HepG2 (cell line): ENCODE measurements around the gene TM4SF5. TPM values are rescaled to one million over a fixed set of nuclear protein-coding genes. Genes with fewer than 3 reads are reported as not detected.

Source experiments
- ATAC-seq: fragments of 200-7000 bp; cut with Tn5 transposase; 3 replicates; pipeline ENCODE4 v1.9.1; 2020; ENCODE audit warnings: mild to moderate bottlenecking, moderate library complexity
- BruUV-seq: library from RNA; stranded (reverse); fragments of 400-500 nt; replicated peaks from 2 replicates; lab custom pipeline; 2021; lab: Mats Ljungman, UMichigan
- CTCF ChIA-PET: fragments of 300-600 bp; formaldehyde crosslinking; extraction: SDS; loops from one replicate; lab custom pipeline; 2021; ENCODE audit warnings: low total read pairs, inconsistent platforms, low intra/inter-chr PET ratio; lab: Yijun Ruan, JAX
- POLR2A ChIA-PET: fragments of 350-600 bp; sonication (Branson Sonifier 250); formaldehyde crosslinking; loops from one replicate; lab custom pipeline; 2020; ENCODE audit warnings: antibody characterized with exemption, inconsistent platforms; lab: Yijun Ruan, JAX
- DNase-seq: peaks from one replicate; pipeline ENCODE4 v3.0.0-alpha.2; 2015; ENCODE audit warnings: low spot score
- FAIRE-seq: peaks from 3 replicates; lab custom pipeline; 2011; peaks lifted over from hg19 to GRCh38; lab: Jason Lieb, UNC
- H2AFZ ChIP-seq: one replicate; pipeline ENCODE4 v1.6.1; 2011; ENCODE audit warnings: low read length, inconsistent platforms
- H3K27ac ChIP-seq: fragments of 300-600 bp; 3 replicates; pipeline ENCODE4 v1.8.0; 2011; ENCODE audit warnings: mixed run types, mild to moderate bottlenecking, mixed read lengths, low read length, inconsistent platforms; ENCODE audit not compliant: insufficient read depth; ENCODE audit errors: extremely low read length
- H3K27me3 ChIP-seq, 2 experiments: fragments of 200-600 bp in 1 of 2; 2 replicates in 1 of 2; 3 replicates in 1 of 2; pipeline versions ENCODE4 v1.6.0 to v1.8.0; 2011; ENCODE audit warnings: low read length in 2 of 2, mild to moderate bottlenecking in 2 of 2, moderate library complexity in 2 of 2, inconsistent platforms in 1 of 2; ENCODE audit not compliant: insufficient read depth in 2 of 2, control insufficient read depth in 1 of 2
- H3K36me3 ChIP-seq, 2 experiments: fragments of 200-600 bp in 1 of 2; replicated peaks in 1 of 2; 2 replicates in 1 of 2; 3 replicates in 1 of 2; pipeline versions ENCODE4 v1.5.1 to v1.8.0; 2011; ENCODE audit warnings: low read length in 2 of 2, inconsistent platforms in 1 of 2; ENCODE audit not compliant: insufficient read depth in 2 of 2, control insufficient read depth in 1 of 2
- H3K4me1 ChIP-seq: 2 replicates; pipeline ENCODE4 v1.5.1; 2012; ENCODE audit warnings: low read length, inconsistent platforms; ENCODE audit not compliant: insufficient read depth
- H3K4me2 ChIP-seq: 2 replicates; pipeline ENCODE4 v1.6.0; 2011; ENCODE audit warnings: low read depth, low read length, inconsistent platforms
- H3K4me3 ChIP-seq, 3 experiments: fragments of 200-600 bp in 1 of 3; sonication (generic), shearing (Covaris generic) in 1 of 3; replicated peaks in 1 of 3; 2 replicates each; pipeline ENCODE4 v1.5.1; 2011 to 2016; ENCODE audit warnings: low read length in 3 of 3, inconsistent platforms in 2 of 3, low read depth in 2 of 3, mild to moderate bottlenecking in 2 of 3, control low read depth in 1 of 3, mixed read lengths in 1 of 3; ENCODE audit not compliant: insufficient read depth in 1 of 3
- H3K79me2 ChIP-seq: one replicate; pipeline ENCODE4 v1.6.1; 2011; ENCODE audit warnings: low read length, inconsistent platforms; ENCODE audit not compliant: insufficient read depth
- H3K9ac ChIP-seq: 2 replicates; pipeline ENCODE4 v1.6.0; 2011; ENCODE audit warnings: mild to moderate bottlenecking, low read depth, low read length, inconsistent platforms; ENCODE audit not compliant: insufficient read depth
- H3K9me3 ChIP-seq: 2 replicates; pipeline ENCODE4 v1.5.1; 2012; ENCODE audit warnings: mild to moderate bottlenecking, low read length
- H4K20me1 ChIP-seq: 2 replicates; pipeline ENCODE4 v1.6.0; 2011; ENCODE audit warnings: inconsistent platforms, mild to moderate bottlenecking, low read length, moderate library complexity; ENCODE audit not compliant: insufficient read depth
- ADNP ChIP-seq: sonication (generic); formaldehyde crosslinking; IDR thresholded peaks from 2 replicates; pipeline ENCODE4 v1.4.0; 2020; ENCODE audit warnings: missing genetic modification reagents
- CHD2 ChIP-seq: IDR thresholded peaks from 2 replicates; pipeline ENCODE4 v1.6.1; 2011; ENCODE audit warnings: low read depth, low read length, improper control_type of control experiment
- DMTF1 ChIP-seq: sonication (generic); formaldehyde crosslinking; IDR thresholded peaks from 2 replicates; pipeline ENCODE4 v1.4.0; 2020; ENCODE audit warnings: mild to moderate bottlenecking, missing genetic modification reagents
- E2F5 ChIP-seq: sonication (generic); formaldehyde crosslinking; conservative IDR thresholded peaks from 2 replicates; pipeline ENCODE4 v1.4.0; 2020; ENCODE audit warnings: missing genetic modification reagents
- ELK4 ChIP-seq: sonication (generic); formaldehyde crosslinking; IDR thresholded peaks from 2 replicates; pipeline ENCODE4 v1.9.0; 2021; ENCODE audit warnings: missing genetic modification reagents, borderline replicate concordance
- FOXA1 ChIP-seq, 2 experiments: fragments of 450-650 bp in 1 of 2; sonication (generic) in 1 of 2; formaldehyde crosslinking in 1 of 2; IDR thresholded peaks; 2 replicates each; pipeline versions ENCODE4 v1.4.0 to v1.6.1; 2016 to 2020; ENCODE audit warnings: missing genetic modification reagents in 1 of 2
- GATA4 ChIP-seq: sonication (generic); IDR thresholded peaks from 2 replicates; pipeline ENCODE4 v1.6.1; 2016; ENCODE audit warnings: antibody characterized with exemption, low read depth, borderline replicate concordance
- IRX3 ChIP-seq: sonication (generic); formaldehyde crosslinking; IDR thresholded peaks from 2 replicates; pipeline ENCODE4 v1.8.1; 2023; ENCODE audit warnings: mild to moderate bottlenecking, low read depth, missing genetic modification reagents, borderline replicate concordance
- SALL2 ChIP-seq: sonication (generic); formaldehyde crosslinking; IDR thresholded peaks from 2 replicates; pipeline ENCODE4 v1.8.1; 2023; ENCODE audit warnings: mild to moderate bottlenecking, missing genetic modification reagents, inconsistent platforms
- SUZ12 ChIP-seq: fragments of 150-350 bp; IDR thresholded peaks from 2 replicates; pipeline ENCODE4 v1.6.1; 2014; ENCODE audit warnings: low read depth, low read length
- ZFP62 ChIP-seq: sonication (generic); formaldehyde crosslinking; IDR thresholded peaks from 2 replicates; pipeline ENCODE4 v1.4.0; 2020; ENCODE audit warnings: missing genetic modification reagents
- ZFP91 ChIP-seq: sonication (generic); formaldehyde crosslinking; IDR thresholded peaks from 2 replicates; pipeline ENCODE4 v1.9.0; 2022; ENCODE audit warnings: missing genetic modification reagents, mild to moderate bottlenecking, borderline replicate concordance
- WGBS: methylation state at CpG from one replicate; pipeline ENCODE4 v1.1.6; 2017; ENCODE audit warnings: low lambda C conversion rate; 5-methylcytosine and 5-hydroxymethylcytosine counted together
- in situ Hi-C: cut with HindIII; loops from 2 replicates; pipeline ENCODE4 v1.10.0; 2017; ENCODE audit warnings: low pct_unique_long_range_greater_than_20kb; ENCODE audit not compliant: extremely low pct_ligation_motif_present
- intact Hi-C: fragments of 100-400 bp; cut with micrococcal nuclease; formaldehyde crosslinking; loops from one replicate; pipeline ENCODE4 v1.10.0; 2022; ENCODE audit not compliant: unreplicated experiment
- polyA plus RNA-seq, 8 experiments: library from polyadenylated mRNA; depleted of rRNA in 3 of 8; stranded (reverse) in 7 of 8; unstranded in 1 of 8; fragments of >200 nt; fragmentation: Illumina TruSeq in 4 of 8; extraction: Trizol in 4 of 8; gene quantifications; 2 replicates each; pipeline versions ENCODE4 v1.2.1 to v1.2.3, GENCODE V29; 2011 to 2016; ENCODE audit warnings: low read depth in 4 of 8, missing spikeins in 1 of 8, mixed read lengths in 1 of 8; ENCODE audit not compliant: insufficient read depth in 1 of 8
- total RNA-seq, 5 experiments: library from RNA; depleted of rRNA; stranded (reverse); fragments of >200 nt; fragmentation: Illumina TruSeq; extraction: Trizol; gene quantifications; 2 replicates each; pipeline ENCODE4 v1.2.3, GENCODE V29; 2016; ENCODE audit warnings: low read depth in 1 of 5

TM4SF5 gene
- total and polyA plus RNA-seq, 2 of the 13 experiments (the other 11 are each of a cell fraction or from before 2014, with no cell fraction given), result 30.1 to 126 TPM

GRCh38 chr17:4800462-4801196 lies 28.9 kb downstream of the TM4SF5 start:
- Histone ChIP-seq H4K20me1 (no peaks in the 10 kb centered on the region), H3K36me3 (peaks cover 8 to 17% of the 10 kb centered on the region in 2 experiments), H3K27me3 (no peaks in the 10 kb centered on the region; a peak in 1 of 5 replicates), H3K4me1 (peaks cover 12% of the 10 kb centered on the region), H3K27ac (no peak overlapping the region), H3K4me3 (no peak overlapping the region), H3K4me2 (no peak overlapping the region), H3K9me3 (no peaks in the 10 kb centered on the region), H3K9ac (no peak overlapping the region), H3K79me2 (peaks cover 15% of the 10 kb centered on the region), H2AFZ (no peak overlapping the region)
- TF ChIP-seq FOXA1 (IDR thresholded peaks at IDR 0.05) (no peak), FOXA1 (CRISPR knock-in tag; IDR thresholded peaks at IDR 0.05) (no peak), ELK4 (CRISPR knock-in tag) (no peak), DMTF1 (CRISPR knock-in tag) (no peak), E2F5 (CRISPR knock-in tag) (no peak), ZFP62 (CRISPR knock-in tag) (no peak), SUZ12 (no peak), CHD2 (no peak), GATA4 (no peak), ADNP (CRISPR knock-in tag) (no peak), ZFP91 (no peak), SALL2 (CRISPR knock-in tag) (no peak), IRX3 (no peak)
- intact Hi-C loops (no loop called here), in situ Hi-C loops (no loop called here)
- ATAC-seq (no peak), DNase-seq (no peak), FAIRE-seq (no peak)
- ChIA-PET POLR2A (interaction anchor here (1.0 to 1.1 kb wide), 3 partner anchors 10 to 92 kb away, joined by 3 to 4 read pairs (median 3); no protein-coding TSS in a partner anchor), CTCF (no interaction called here)
- BruUV-seq, result no TSS peak
- WGBS, result 74% methylated on average over 10 of the region's 10 CpGs
